ENCODE measurements around the gene STUB1. TPM values are rescaled to one million over a fixed set of nuclear protein-coding genes. Genes with fewer than 3 reads are reported as not detected.

Gene STUB1
- total and polyA plus RNA-seq, 5 donors from 2014 or later: 63.2 to 142 (median 129) TPM

- no peak overlapping the region for H3K4me3 ChIP-seq (ENCODE audit: low read depth, low read length)
- Mint-ChIP-seq H3K27ac (peak overlapping the region in 1 of 3 donors; percentile 14), H3K27me3 (no peaks in the 10 kb centered on the region), H3K9me3 (no peaks in the 10 kb centered on the region), H3K4me1 (peaks cover 0 to 21% (median 3%) of the 10 kb centered on the region in 4 donors), H3K36me3 (no peaks in the 10 kb centered on the region), H3K4me3 (no peak overlapping the region)
- no peak overlapping the region for H3K27ac ChIP-seq (ENCODE audit: insufficient read depth, low read length, poor library complexity, severe bottlenecking)
- H3K9me3 ChIP-seq (ENCODE audit: control insufficient read depth in 2 of 2, low read length in 2 of 2): no peaks in the 10 kb centered on the region
- DNase-seq (no peak), ATAC-seq (ENCODE audit: low read depth in 2 of 2) (no peak)
- H3K36me3 ChIP-seq (ENCODE audit: control insufficient read depth, insufficient read depth, low read length): peaks cover 13% of the 10 kb centered on the region
- H3K27me3 ChIP-seq (ENCODE audit: control insufficient read depth, insufficient read depth, low read length): no peaks in the 10 kb centered on the region
- peaks cover 26% of the 10 kb centered on the region for H3K4me1 ChIP-seq (ENCODE audit: control insufficient read depth, insufficient read depth, low read length, poor library complexity, severe bottlenecking)
Measured at GRCh38 chr16:675884-676564, 4.2 kb upstream of the STUB1 start.

DNA sequence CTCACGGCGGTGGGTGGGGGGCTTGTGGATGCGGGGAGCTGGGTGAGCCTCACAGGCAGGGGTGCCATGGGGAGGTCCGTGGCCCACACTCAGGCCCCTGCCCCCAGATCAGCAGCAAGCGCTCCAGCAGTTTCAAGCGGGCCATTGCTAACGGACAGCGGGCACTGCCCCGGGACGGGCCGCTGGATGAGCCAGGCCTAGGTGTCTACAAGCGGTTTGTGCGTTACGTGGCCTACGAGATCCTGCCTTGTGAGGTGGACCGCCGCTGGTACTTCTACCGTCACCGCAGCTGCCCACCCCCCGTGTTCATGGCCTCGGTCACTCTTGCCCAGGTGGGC lies 3.7 kb upstream of the STUB1 start:
- no peaks in the 10 kb centered on the region for H3K9me3 ChIP-seq (ENCODE audit: control insufficient read depth in 2 of 2, low read length in 2 of 2)
- no peak overlapping the region for H3K27ac ChIP-seq (ENCODE audit: insufficient read depth, low read length, poor library complexity, severe bottlenecking)
- Mint-ChIP-seq H3K27ac (no peak overlapping the region), H3K4me1 (peaks cover 0 to 25% (median 3%) of the 10 kb centered on the region in 4 donors), H3K27me3 (no peaks in the 10 kb centered on the region), H3K4me3 (peak overlapping the region in 3 of 4 donors; percentile 2 to 43 (median 29)), H3K9me3 (no peaks in the 10 kb centered on the region), H3K36me3 (no peaks in the 10 kb centered on the region)
- peaks cover 9% of the 10 kb centered on the region for H3K36me3 ChIP-seq (ENCODE audit: control insufficient read depth, insufficient read depth, low read length)
- peaks cover 31% of the 10 kb centered on the region for H3K4me1 ChIP-seq (ENCODE audit: control insufficient read depth, insufficient read depth, low read length, poor library complexity, severe bottlenecking)
- no peaks in the 10 kb centered on the region for H3K27me3 ChIP-seq (ENCODE audit: control insufficient read depth, insufficient read depth, low read length)
- DNase-seq (no peak), ATAC-seq (ENCODE audit: low read depth in 2 of 2) (no peak)
- no peak overlapping the region for H3K4me3 ChIP-seq (ENCODE audit: low read depth, low read length)

DNA sequence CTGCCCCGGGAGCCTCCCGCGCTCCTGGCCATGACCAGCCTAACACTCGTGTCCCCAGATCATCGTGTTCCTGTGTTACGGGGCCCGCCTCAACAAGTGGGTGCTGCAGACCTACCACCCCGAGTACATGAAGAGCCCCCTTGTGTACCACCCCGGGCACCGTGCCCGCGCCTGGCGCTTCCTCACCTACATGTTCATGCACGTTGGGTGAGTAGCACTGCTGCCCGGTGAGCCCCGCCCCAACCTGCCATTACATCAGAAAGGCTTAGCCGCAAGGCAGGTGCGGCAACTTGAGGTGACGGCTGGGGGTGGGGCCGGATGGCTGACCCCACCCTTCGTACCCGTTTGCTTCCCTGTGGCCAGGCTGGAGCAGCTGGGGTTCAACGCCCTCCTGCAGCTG lies 3.3 kb upstream of the STUB1 start:
- Mint-ChIP-seq H3K9me3 (no peaks in the 10 kb centered on the region), H3K36me3 (no peaks in the 10 kb centered on the region), H3K27ac (no peak overlapping the region), H3K4me3 (peak overlapping the region in 3 of 4 donors; percentile 29 to 43 (median 43)), H3K4me1 (peaks cover 0 to 28% (median 3%) of the 10 kb centered on the region in 4 donors), H3K27me3 (no peaks in the 10 kb centered on the region)
- Histone ChIP-seq H3K36me3 (ENCODE audit: control insufficient read depth, insufficient read depth, low read length) (peaks cover 11% of the 10 kb centered on the region), H3K27me3 (ENCODE audit: control insufficient read depth, insufficient read depth, low read length) (no peaks in the 10 kb centered on the region), H3K4me1 (ENCODE audit: control insufficient read depth, insufficient read depth, low read length, poor library complexity, severe bottlenecking) (peaks cover 34% of the 10 kb centered on the region), H3K4me3 (ENCODE audit: low read depth, low read length) (no peak overlapping the region), H3K27ac (ENCODE audit: insufficient read depth, low read length, poor library complexity, severe bottlenecking) (no peak overlapping the region), H3K9me3 (ENCODE audit: control insufficient read depth in 2 of 2, low read length in 2 of 2) (no peaks in the 10 kb centered on the region)
- ATAC-seq (ENCODE audit: low read depth in 2 of 2) (no peak), DNase-seq (no peak)

DNA sequence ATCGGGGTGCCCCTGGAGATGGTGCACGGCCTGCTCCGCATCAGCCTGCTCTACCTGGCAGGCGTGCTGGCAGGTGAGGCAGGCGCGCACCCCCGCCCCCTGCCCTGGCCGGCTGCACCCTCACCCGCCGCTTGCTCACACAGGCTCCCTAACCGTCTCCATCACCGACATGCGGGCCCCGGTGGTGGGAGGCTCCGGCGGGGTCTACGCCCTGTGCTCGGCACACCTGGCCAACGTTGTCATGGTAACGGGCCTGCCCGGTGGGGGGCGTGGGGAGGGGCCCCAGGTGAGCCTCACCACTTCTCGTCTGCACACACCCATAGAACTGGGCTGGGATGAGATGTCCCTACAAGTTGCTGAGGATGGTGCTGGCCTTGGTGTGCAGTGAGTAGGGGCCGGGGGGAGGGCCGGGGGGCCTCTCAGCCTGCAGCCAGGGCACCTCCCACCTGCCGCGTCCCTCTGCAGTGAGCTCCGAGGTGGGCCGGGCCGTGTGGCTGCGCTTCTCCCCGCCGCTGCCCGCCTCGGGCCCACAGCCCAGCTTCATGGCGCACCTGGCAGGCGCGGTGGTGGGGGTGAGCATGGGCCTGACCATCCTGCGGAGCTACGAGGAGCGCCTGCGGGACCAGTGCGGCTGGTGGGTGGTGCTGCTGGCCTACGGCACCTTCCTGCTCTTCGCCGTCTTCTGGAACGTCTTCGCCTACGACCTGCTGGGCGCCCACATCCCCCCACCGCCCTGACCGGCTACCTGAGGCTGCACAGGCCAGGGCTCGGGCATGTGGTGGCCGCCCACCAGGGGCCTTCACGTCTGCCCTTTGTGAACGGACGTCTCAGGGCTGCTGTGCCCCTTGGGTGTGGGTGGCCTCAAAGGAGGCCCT lies 2.7 kb upstream of the STUB1 start:
- no peak overlapping the region for H3K4me3 ChIP-seq (ENCODE audit: low read depth, low read length)
- Mint-ChIP-seq H3K27me3 (no peaks in the 10 kb centered on the region), H3K4me1 (peaks cover 0 to 32% (median 4%) of the 10 kb centered on the region in 4 donors), H3K9me3 (no peaks in the 10 kb centered on the region), H3K36me3 (peaks cover 2% of the 10 kb centered on the region), H3K4me3 (peak overlapping the region in 2 of 4 donors; percentile 29 to 43), H3K27ac (no peak overlapping the region)
- ATAC-seq (ENCODE audit: low read depth in 2 of 2) (no peak), DNase-seq (no peak)
- no peak overlapping the region for H3K27ac ChIP-seq (ENCODE audit: insufficient read depth, low read length, poor library complexity, severe bottlenecking)
- H3K27me3 ChIP-seq (ENCODE audit: control insufficient read depth, insufficient read depth, low read length): no peaks in the 10 kb centered on the region
- peaks cover 12% of the 10 kb centered on the region for H3K36me3 ChIP-seq (ENCODE audit: control insufficient read depth, insufficient read depth, low read length)
- peaks cover 34% of the 10 kb centered on the region for H3K4me1 ChIP-seq (ENCODE audit: control insufficient read depth, insufficient read depth, low read length, poor library complexity, severe bottlenecking)
- H3K9me3 ChIP-seq (ENCODE audit: control insufficient read depth in 2 of 2, low read length in 2 of 2): no peaks in the 10 kb centered on the region

- Mint-ChIP-seq H3K4me1 (peaks cover 0 to 39% (median 5%) of the 10 kb centered on the region in 4 donors), H3K9me3 (no peaks in the 10 kb centered on the region), H3K27ac (no peak overlapping the region), H3K27me3 (no peaks in the 10 kb centered on the region), H3K36me3 (peaks cover 3% of the 10 kb centered on the region), H3K4me3 (peak overlapping the region in 2 of 4 donors; percentile 85 to 93)
- Histone ChIP-seq H3K9me3 (ENCODE audit: control insufficient read depth in 2 of 2, low read length in 2 of 2) (no peaks in the 10 kb centered on the region), H3K36me3 (ENCODE audit: control insufficient read depth, insufficient read depth, low read length) (peaks cover 9% of the 10 kb centered on the region), H3K27me3 (ENCODE audit: control insufficient read depth, insufficient read depth, low read length) (no peaks in the 10 kb centered on the region), H3K4me1 (ENCODE audit: control insufficient read depth, insufficient read depth, low read length, poor library complexity, severe bottlenecking) (peaks cover 38% of the 10 kb centered on the region), H3K27ac (ENCODE audit: insufficient read depth, low read length, poor library complexity, severe bottlenecking) (no peak overlapping the region), H3K4me3 (ENCODE audit: low read depth, low read length) (no peak overlapping the region)
- no peak for ATAC-seq (ENCODE audit: low read depth in 2 of 2)
- DNase-seq: no peak
Measured at GRCh38 chr16:678209-678857, 1.9 kb upstream of the STUB1 start.

DNA sequence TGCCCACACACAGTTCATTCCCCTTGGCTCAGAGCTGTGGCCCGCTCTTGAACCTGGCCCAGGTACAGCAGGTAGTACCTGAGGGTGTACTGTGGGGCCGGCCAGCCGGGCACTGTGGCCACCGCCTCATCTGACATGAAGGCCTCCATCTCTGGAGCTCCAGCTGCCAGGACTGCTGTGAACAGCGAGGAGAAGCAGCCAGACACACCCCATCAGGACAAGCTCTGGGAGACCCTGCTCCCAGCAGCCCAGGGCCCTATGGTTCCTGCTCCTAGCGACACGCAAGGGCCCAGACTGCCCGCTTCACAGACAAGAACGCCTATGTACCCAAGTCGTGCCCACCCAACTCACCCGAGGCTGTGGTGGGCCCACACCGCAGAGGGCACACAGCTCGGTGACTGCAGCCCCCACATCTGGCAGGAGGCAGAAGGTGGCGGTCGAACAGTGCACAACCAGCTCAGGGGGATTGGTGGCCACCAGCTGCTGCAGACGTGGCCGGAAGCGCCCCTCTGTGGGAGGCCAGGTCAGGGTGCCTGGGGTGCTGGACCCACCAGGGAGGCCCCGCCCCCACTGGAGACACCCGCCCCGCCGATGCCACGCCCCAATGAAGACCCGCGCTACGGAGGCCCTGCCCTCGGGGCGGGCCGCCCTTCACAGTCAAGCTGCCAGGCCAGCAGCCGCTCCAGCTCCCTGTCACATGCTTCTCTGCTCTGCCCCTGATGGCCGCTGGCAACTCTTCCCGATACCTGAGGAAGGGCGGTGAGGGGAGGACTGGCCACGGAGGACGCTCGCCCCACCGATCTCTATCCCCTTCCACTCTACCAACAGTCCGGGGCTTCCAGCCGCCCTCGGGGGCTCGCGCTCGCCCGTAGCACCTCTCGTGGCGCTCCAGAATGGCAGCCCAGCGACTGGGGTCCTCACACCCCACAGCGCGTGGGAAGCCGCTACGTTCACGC lies 1.1 kb upstream of the STUB1 start:
- Mint-ChIP-seq H3K27ac (peak overlapping the region in 1 of 3 donors; percentile 88), H3K4me1 (peaks cover 0 to 42% (median 5%) of the 10 kb centered on the region in 4 donors), H3K27me3 (no peaks in the 10 kb centered on the region), H3K36me3 (peaks cover 3% of the 10 kb centered on the region), H3K4me3 (peak overlapping the region; percentile 84 to 93 (median 85)), H3K9me3 (no peaks in the 10 kb centered on the region)
- Histone ChIP-seq H3K4me1 (ENCODE audit: control insufficient read depth, insufficient read depth, low read length, poor library complexity, severe bottlenecking) (peaks cover 44% of the 10 kb centered on the region), H3K27me3 (ENCODE audit: control insufficient read depth, insufficient read depth, low read length) (no peaks in the 10 kb centered on the region), H3K4me3 (ENCODE audit: low read depth, low read length) (no peak overlapping the region), H3K36me3 (ENCODE audit: control insufficient read depth, insufficient read depth, low read length) (peaks cover 9% of the 10 kb centered on the region), H3K9me3 (ENCODE audit: control insufficient read depth in 2 of 2, low read length in 2 of 2) (no peaks in the 10 kb centered on the region), H3K27ac (ENCODE audit: insufficient read depth, low read length, poor library complexity, severe bottlenecking) (peak overlapping the region; percentile 69)
- DNase-seq: peak in 2 of 3 donors; percentile 46 to 57
- ATAC-seq (ENCODE audit: low read depth in 2 of 2): no peak

DNA sequence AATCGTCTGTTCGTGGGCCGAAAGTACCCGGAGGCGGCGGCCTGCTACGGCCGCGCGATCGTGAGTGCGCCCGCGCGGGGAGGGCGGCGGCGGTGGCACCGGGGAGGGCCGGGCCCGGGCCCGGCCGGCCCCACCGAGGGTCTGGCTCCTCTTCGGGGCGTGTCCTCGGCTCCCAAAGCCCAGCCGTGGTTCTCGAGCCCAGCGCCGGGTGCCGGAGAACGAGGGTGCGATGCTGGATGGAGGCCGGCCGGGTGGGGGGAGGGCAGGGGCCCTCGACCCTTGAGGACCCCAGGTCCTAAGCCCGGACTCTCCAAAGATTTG lies 375 bp downstream of the STUB1 start:
- H3K27ac Mint-ChIP-seq: no peak overlapping the region
- H3K9me3 Mint-ChIP-seq: no peaks in the 10 kb centered on the region
- Histone ChIP-seq H3K9me3 (ENCODE audit: control insufficient read depth in 2 of 2, low read length in 2 of 2) (no peaks in the 10 kb centered on the region), H3K27me3 (ENCODE audit: control insufficient read depth, insufficient read depth, low read length) (no peaks in the 10 kb centered on the region), H3K36me3 (ENCODE audit: control insufficient read depth, insufficient read depth, low read length) (peaks cover 9% of the 10 kb centered on the region), H3K27ac (ENCODE audit: insufficient read depth, low read length, poor library complexity, severe bottlenecking) (peak overlapping the region; percentile 81), H3K4me1 (ENCODE audit: control insufficient read depth, insufficient read depth, low read length, poor library complexity, severe bottlenecking) (peaks cover 44% of the 10 kb centered on the region), H3K4me3 (ENCODE audit: low read depth, low read length) (peak overlapping the region; percentile 58)
- H3K4me1 Mint-ChIP-seq: peaks cover 0 to 38% (median 5%) of the 10 kb centered on the region in 4 donors
- peak overlapping the region; percentile 76 to 86 (median 76) for H3K4me3 Mint-ChIP-seq
- ATAC-seq (ENCODE audit: low read depth in 2 of 2) (no peak), DNase-seq (no peak)
- peaks cover 3% of the 10 kb centered on the region for H3K36me3 Mint-ChIP-seq
- no peaks in the 10 kb centered on the region for H3K27me3 Mint-ChIP-seq

All from CD4-positive, CD25-positive, alpha-beta regulatory T cell (primary cell).